ENCODE measurements around the gene KCNQ4. TPM values are rescaled to one million over a fixed set of nuclear protein-coding genes. Genes with fewer than 3 reads are reported as not detected.

The KCNQ4 gene
- total and polyA plus RNA-seq, 2 donors (not counting 3 experiments of a cell fraction or from before 2014, with no cell fraction given) = 0.06 to 0.07 TPM

DNA sequence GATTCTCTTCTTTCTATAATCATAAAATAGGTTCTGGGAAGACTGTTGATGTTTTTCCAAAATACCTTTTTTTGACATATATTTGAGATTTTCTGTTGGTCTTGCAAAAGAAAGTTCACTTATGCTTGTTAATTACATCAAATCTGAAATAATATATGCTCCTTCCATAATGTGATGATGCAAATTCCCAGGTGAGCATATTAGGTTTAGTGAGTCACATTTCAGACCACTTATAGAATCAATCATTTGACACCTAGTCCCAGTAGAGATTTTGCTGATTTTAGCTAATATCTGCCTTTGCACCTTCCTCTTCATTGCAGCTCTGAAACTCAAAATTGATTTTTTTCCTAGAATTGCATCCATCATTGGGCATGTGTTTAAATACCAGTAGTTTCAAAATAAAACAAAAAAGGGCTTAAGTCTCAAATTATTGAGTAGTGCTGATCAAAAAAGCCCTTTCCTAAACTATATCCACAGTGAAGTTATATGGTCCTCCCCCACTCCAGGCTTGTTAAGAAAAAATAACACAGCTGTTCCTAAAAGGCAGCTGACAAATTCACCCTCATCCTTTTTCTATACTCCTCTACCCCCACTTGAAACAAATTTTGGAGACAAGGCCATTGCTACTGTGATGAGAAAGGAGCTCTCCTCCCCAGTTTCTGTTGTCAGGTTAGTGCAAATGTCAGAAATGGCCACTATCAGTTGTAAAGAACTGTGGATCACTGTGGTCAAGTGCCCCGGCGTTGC lies 37.1 kb upstream of the KCNQ4 start:
- FAIRE-seq (no peak), DNase-seq (ENCODE audit: low read depth, low spot score) (no peak)
- intact Hi-C loops (cut with micrococcal nuclease) (no loop called here), dilution Hi-C loops (cut with MboI; ENCODE audit: extremely low pct_ligation_motif_present, low sequenced_read_pairs) (no loop called here)
- Histone ChIP-seq H3K27me3 (ENCODE audit: control insufficient read depth in 2 of 2, insufficient read depth in 2 of 2, low read length in 2 of 2) (no peaks in the 10 kb centered on the region), H3K4me1 (ENCODE audit: control insufficient read depth, extremely low read depth, insufficient read depth, low read length) (no peaks in the 10 kb centered on the region), H3K9me1 (replicated peaks; ENCODE audit: control insufficient read depth, extremely low read depth, insufficient read depth, low read length) (no peaks in the 10 kb centered on the region), H2AFZ (ENCODE audit: low read depth, low read length) (no peak overlapping the region), H3K9me3 (replicated peaks; ENCODE audit: control insufficient read depth, insufficient read depth, low read length) (no peaks in the 10 kb centered on the region), H3K36me3 (ENCODE audit: control insufficient read depth in 2 of 2, extremely low read depth in 1 of 2, insufficient read depth in 2 of 2, low read length in 2 of 2) (peaks cover 0 to 5% of the 10 kb centered on the region in 2 experiments), H3K4me2 (ENCODE audit: insufficient read depth, low read length) (no peak overlapping the region), H3K4me3 (replicated peaks in 1 of 3; ENCODE audit: insufficient read depth in 1 of 3, low read depth in 1 of 3, low read length in 3 of 3) (no peak overlapping the region), H3K79me2 (ENCODE audit: control insufficient read depth, insufficient read depth, low read length) (no peaks in the 10 kb centered on the region), H3K27ac (ENCODE audit: insufficient read depth, low read depth, low read length) (no peak overlapping the region), H3K9ac (replicated peaks; ENCODE audit: extremely low read depth, insufficient read depth, low read length) (no peak overlapping the region), H4K20me1 (replicated peaks; ENCODE audit: control insufficient read depth, extremely low read depth, insufficient read depth, low read length) (no peaks in the 10 kb centered on the region)
- no TSS peak for BruUV-seq (replicated peaks)
- ChIA-PET POLR2A (no interaction called here), CTCF (interaction anchor here (1.0 to 3.8 kb wide), 5 partner anchors 10 to 77 kb away, joined by 3 to 14 read pairs (median 3); no protein-coding TSS in a partner anchor)
- TF ChIP-seq, protein P1, sequence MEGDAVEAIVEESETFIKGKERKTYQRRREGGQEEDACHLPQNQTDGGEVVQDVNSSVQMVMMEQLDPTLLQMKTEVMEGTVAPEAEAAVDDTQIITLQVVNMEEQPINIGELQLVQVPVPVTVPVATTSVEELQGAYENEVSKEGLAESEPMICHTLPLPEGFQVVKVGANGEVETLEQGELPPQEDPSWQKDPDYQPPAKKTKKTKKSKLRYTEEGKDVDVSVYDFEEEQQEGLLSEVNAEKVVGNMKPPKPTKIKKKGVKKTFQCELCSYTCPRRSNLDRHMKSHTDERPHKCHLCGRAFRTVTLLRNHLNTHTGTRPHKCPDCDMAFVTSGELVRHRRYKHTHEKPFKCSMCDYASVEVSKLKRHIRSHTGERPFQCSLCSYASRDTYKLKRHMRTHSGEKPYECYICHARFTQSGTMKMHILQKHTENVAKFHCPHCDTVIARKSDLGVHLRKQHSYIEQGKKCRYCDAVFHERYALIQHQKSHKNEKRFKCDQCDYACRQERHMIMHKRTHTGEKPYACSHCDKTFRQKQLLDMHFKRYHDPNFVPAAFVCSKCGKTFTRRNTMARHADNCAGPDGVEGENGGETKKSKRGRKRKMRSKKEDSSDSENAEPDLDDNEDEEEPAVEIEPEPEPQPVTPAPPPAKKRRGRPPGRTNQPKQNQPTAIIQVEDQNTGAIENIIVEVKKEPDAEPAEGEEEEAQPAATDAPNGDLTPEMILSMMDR (IDR thresholded peaks at IDR 0.05; ENCODE audit: extremely low read depth in 1 of 2, insufficient read depth in 1 of 2, low read depth in 1 of 2, low read length in 2 of 2) = no peak
- TF ChIP-seq EZH2 (IDR thresholded peaks at IDR 0.05; ENCODE audit: borderline replicate concordance, low read depth, low read length, severe bottlenecking) (no peak), JUN (IDR thresholded peaks at IDR 0.05; ENCODE audit: borderline replicate concordance, insufficient read depth, insufficient read length, low read depth) (no peak), POLR2A (IDR thresholded peaks at IDR 0.05; ENCODE audit: low read depth, low read length) (no peak), POLR2AphosphoS5 (IDR thresholded peaks at IDR 0.05; ENCODE audit: insufficient read depth, low read depth, low read length) (no peak), FOS (IDR thresholded peaks at IDR 0.05; ENCODE audit: borderline replicate concordance, insufficient read depth, low read length) (no peak), GATA2 (IDR thresholded peaks at IDR 0.05; ENCODE audit: insufficient read depth, insufficient read length, low read depth, low read length) (no peak), MYC (IDR thresholded peaks at IDR 0.05; ENCODE audit: low read depth, low read length) (no peak)
- TF ChIP-seq, protein P2, sequence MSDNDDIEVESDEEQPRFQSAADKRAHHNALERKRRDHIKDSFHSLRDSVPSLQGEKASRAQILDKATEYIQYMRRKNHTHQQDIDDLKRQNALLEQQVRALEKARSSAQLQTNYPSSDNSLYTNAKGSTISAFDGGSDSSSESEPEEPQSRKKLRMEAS (IDR thresholded peaks at IDR 0.05; ENCODE audit: insufficient read depth, insufficient read length) = no peak
